Keratinocyte (primary cell): Measurements from ENCODE around the gene GRIA1.

Experiments used
- EZH2 ChIP-seq: IDR thresholded peaks from one replicate; pipeline ENCODE4 v1.6.1; 2012; ENCODE audit warnings: inconsistent platforms, mild to moderate bottlenecking, low read length, moderate library complexity
- TF ChIP-seq, protein P1 (sequence below), 3 experiments: IDR thresholded peaks in 1 of 3; conservative IDR thresholded peaks in 1 of 3; optimal IDR thresholded peaks in 1 of 3; 2 replicates in 2 of 3; 3 replicates in 1 of 3; pipeline versions ENCODE3 to v1.5.1; 2011; ENCODE audit warnings: low read length in 3 of 3, mild to moderate bottlenecking in 3 of 3, moderate library complexity in 2 of 3, control low read depth in 1 of 3, inconsistent platforms in 1 of 3; ENCODE audit not compliant: insufficient read depth in 2 of 3; ENCODE audit errors: extremely low read depth in 1 of 3

DNA sequence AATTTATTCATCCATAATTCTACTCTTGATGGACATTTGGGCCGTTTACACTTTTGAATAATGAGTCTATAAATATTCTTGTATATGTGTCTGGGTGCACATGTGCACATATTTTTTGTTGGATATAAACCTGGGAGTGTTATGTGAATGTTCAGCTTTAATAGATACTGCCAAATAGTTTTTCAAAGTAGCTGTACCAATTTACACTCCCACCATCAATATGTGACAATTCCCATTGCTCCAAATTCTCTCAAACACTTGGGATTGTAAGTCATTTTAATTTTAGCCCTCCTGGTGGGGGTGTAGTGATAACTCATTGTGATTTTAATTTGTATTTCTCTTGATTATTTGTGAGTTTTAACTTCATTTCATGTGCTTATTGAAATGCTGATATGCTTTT, 114.9 kb downstream of the GRIA1 start:
- TF ChIP-seq EZH2 = no peak
- TF ChIP-seq, protein P1, sequence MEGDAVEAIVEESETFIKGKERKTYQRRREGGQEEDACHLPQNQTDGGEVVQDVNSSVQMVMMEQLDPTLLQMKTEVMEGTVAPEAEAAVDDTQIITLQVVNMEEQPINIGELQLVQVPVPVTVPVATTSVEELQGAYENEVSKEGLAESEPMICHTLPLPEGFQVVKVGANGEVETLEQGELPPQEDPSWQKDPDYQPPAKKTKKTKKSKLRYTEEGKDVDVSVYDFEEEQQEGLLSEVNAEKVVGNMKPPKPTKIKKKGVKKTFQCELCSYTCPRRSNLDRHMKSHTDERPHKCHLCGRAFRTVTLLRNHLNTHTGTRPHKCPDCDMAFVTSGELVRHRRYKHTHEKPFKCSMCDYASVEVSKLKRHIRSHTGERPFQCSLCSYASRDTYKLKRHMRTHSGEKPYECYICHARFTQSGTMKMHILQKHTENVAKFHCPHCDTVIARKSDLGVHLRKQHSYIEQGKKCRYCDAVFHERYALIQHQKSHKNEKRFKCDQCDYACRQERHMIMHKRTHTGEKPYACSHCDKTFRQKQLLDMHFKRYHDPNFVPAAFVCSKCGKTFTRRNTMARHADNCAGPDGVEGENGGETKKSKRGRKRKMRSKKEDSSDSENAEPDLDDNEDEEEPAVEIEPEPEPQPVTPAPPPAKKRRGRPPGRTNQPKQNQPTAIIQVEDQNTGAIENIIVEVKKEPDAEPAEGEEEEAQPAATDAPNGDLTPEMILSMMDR (optimal IDR thresholded peaks at IDR 0.05 in 1 of 3, IDR thresholded peaks at IDR 0.05 in 1 of 3, conservative IDR thresholded peaks at IDR 0.05 in 1 of 3; ENCODE audit: extremely low read depth in 1 of 3, insufficient read depth in 2 of 3, low read length in 3 of 3) = no peak
